HCT116 (cell line): ENCODE results near the gene ANKRD60. TPM values are rescaled to one million over a fixed set of nuclear protein-coding genes. Genes with fewer than 3 reads are reported as not detected.

Source experiments
- ATAC-seq: fragments of 200-7000 bp; cut with Tn5 transposase; 2 replicates; pipeline ENCODE4 v1.9.1; 2020; ENCODE audit warnings: mild to moderate bottlenecking, moderate library complexity
- BruUV-seq: library from RNA; stranded (reverse); fragments of 400-500 nt; replicated peaks from 2 replicates; lab custom pipeline; 2021; lab: Mats Ljungman, UMichigan
- CTCF ChIA-PET: fragments of 300-600 bp; sonication (Branson Sonifier 250); formaldehyde crosslinking; loops from one replicate; lab custom pipeline; 2021; ENCODE audit warnings: antibody characterized with exemption; lab: Charles Lee
- POLR2A ChIA-PET: fragments of 300-600, 350-600 bp; sonication (Branson Sonifier 250); formaldehyde crosslinking; loops from one replicate; lab custom pipeline; 2021; ENCODE audit warnings: antibody characterized with exemption; lab: Charles Lee
- RAD21 ChIA-PET, 2 experiments: fragments of 300-600 bp; sonication (Branson Sonifier 250); formaldehyde crosslinking; loops; one replicate each; lab custom pipeline; 2023; ENCODE audit warnings: low total read pairs in 2 of 2; ENCODE audit not compliant: uncharacterized antibody in 2 of 2, unreplicated experiment in 2 of 2, low non-redundant PET in 1 of 2; lab: Charles Lee
- DNase-seq: peaks from one replicate; pipeline ENCODE4 v3.0.0-alpha.2; 2010; ENCODE audit warnings: low read depth, low spot score
- H2AFZ ChIP-seq: fragments of 200-600 bp; shearing (Covaris generic), sonication (generic); 2 replicates; pipeline ENCODE4 v1.6.1; 2017; ENCODE audit warnings: low read depth, mixed run types, mixed read lengths, antibody characterized with exemption, low read length; ENCODE audit not compliant: poor library complexity, severe bottlenecking
- H3K27ac ChIP-seq: 2 replicates; pipeline ENCODE4 v1.5.1; 2012; ENCODE audit warnings: low read depth, low read length
- H3K27me3 ChIP-seq: fragments of 200-600 bp; sonication (generic); 2 replicates; pipeline ENCODE4 v1.6.1; 2016; ENCODE audit warnings: mixed run types, low read length, mixed read lengths; ENCODE audit not compliant: insufficient read depth
- H3K36me3 ChIP-seq, 2 experiments: fragments of 200-500 bp in 1 of 2; fragments of 200-600 bp in 1 of 2; sonication (Bioruptor generic) in 1 of 2; sonication (generic) in 1 of 2; 2 replicates each; pipeline versions ENCODE4 v1.5.1 to v1.6.1; 2014 to 2016; ENCODE audit warnings: low read length in 2 of 2, inconsistent platforms in 1 of 2, mixed read lengths in 1 of 2, mixed run types in 1 of 2; ENCODE audit not compliant: insufficient read depth in 2 of 2, control insufficient read depth in 1 of 2
- H3K4me1 ChIP-seq, 2 experiments: fragments of 200-600 bp in 1 of 2; sonication (generic) in 1 of 2; 2 replicates each; pipeline versions ENCODE4 v1.5.1 to v1.6.1; 2012 to 2017; ENCODE audit warnings: low read length in 2 of 2, inconsistent platforms in 1 of 2, mild to moderate bottlenecking in 1 of 2, mixed read lengths in 1 of 2, mixed run types in 1 of 2, moderate library complexity in 1 of 2; ENCODE audit not compliant: insufficient read depth in 2 of 2, control insufficient read depth in 1 of 2
- H3K4me2 ChIP-seq: fragments of 200-600 bp; sonication (generic); 2 replicates; pipeline ENCODE4 v1.6.1; 2017; ENCODE audit warnings: mixed run types, low read length, mixed read lengths
- H3K4me3 ChIP-seq, 2 experiments: fragments of 200-600 bp in 1 of 2; sonication (generic) in 1 of 2; replicated peaks in 1 of 2; 2 replicates each; pipeline ENCODE4 v1.5.1; 2011 to 2016; ENCODE audit warnings: low read length in 2 of 2, control low read depth in 1 of 2, low read depth in 1 of 2, mild to moderate bottlenecking in 1 of 2, mixed read lengths in 1 of 2, mixed run types in 1 of 2
- H3K79me2 ChIP-seq: fragments of 200-600 bp; sonication (generic); 2 replicates; pipeline ENCODE4 v1.6.1; 2017; ENCODE audit warnings: mild to moderate bottlenecking, mixed run types, low read length, moderate library complexity, mixed read lengths; ENCODE audit not compliant: insufficient read depth
- H3K9ac ChIP-seq: fragments of 200-600 bp; sonication (generic); 2 replicates; pipeline ENCODE4 v1.6.1; 2016; ENCODE audit warnings: low read length, mixed read lengths
- H3K9me2 ChIP-seq: fragments of 200-600 bp; sonication (generic), shearing (Covaris generic); 2 replicates; pipeline ENCODE4 v1.6.1; 2017; ENCODE audit warnings: mixed run types, mild to moderate bottlenecking, moderate library complexity; ENCODE audit not compliant: insufficient read depth
- H3K9me3 ChIP-seq, 2 experiments: fragments of 200-500 bp in 1 of 2; fragments of 200-600 bp in 1 of 2; sonication (Bioruptor generic) in 1 of 2; sonication (generic) in 1 of 2; 2 replicates each; pipeline ENCODE4 v1.6.1; 2014 to 2017; ENCODE audit warnings: low read length in 2 of 2, mixed read lengths in 2 of 2, inconsistent platforms in 1 of 2, low read depth in 1 of 2, mild to moderate bottlenecking in 1 of 2, mixed run types in 1 of 2, moderate library complexity in 1 of 2; ENCODE audit not compliant: control insufficient read depth in 1 of 2, insufficient read depth in 1 of 2
- H4K20me1 ChIP-seq: fragments of 200-600 bp; sonication (generic), shearing (Covaris generic); 2 replicates; pipeline ENCODE4 v1.6.1; 2017; ENCODE audit warnings: mixed run types, mild to moderate bottlenecking, moderate library complexity; ENCODE audit not compliant: insufficient read depth
- CBX3 ChIP-seq: IDR thresholded peaks from 2 replicates; pipeline ENCODE4 v1.6.1; 2012; ENCODE audit warnings: low read depth
- CEBPB ChIP-seq: IDR thresholded peaks from 2 replicates; pipeline ENCODE4 v1.6.1; 2012; ENCODE audit warnings: low read depth
- EGR1 ChIP-seq: IDR thresholded peaks from 2 replicates; pipeline ENCODE4 v1.6.1; 2012; ENCODE audit warnings: low read depth
- JUND ChIP-seq: IDR thresholded peaks from 2 replicates; pipeline ENCODE4 v1.6.1; 2012
- POLR2A ChIP-seq: IDR thresholded peaks from 2 replicates; pipeline ENCODE4 v1.7.0; 2011; ENCODE audit warnings: borderline replicate concordance; ENCODE audit not compliant: insufficient read depth, insufficient read length; ENCODE audit errors: extremely low read depth
- POLR2AphosphoS5 ChIP-seq: IDR thresholded peaks from 2 replicates; pipeline ENCODE4 v1.6.1; 2011; ENCODE audit warnings: mild to moderate bottlenecking, low read depth, low read length, moderate library complexity
- RAD21 ChIP-seq: IDR thresholded peaks from 2 replicates; pipeline ENCODE4 v1.6.1; 2012; ENCODE audit warnings: low read depth, mild to moderate bottlenecking
- SIN3A ChIP-seq: IDR thresholded peaks from 2 replicates; pipeline ENCODE4 v1.6.1; 2012; ENCODE audit warnings: low read depth
- SP1 ChIP-seq: IDR thresholded peaks from 2 replicates; pipeline ENCODE4 v1.6.1; 2012; ENCODE audit warnings: low read depth
- SRF ChIP-seq: IDR thresholded peaks from 2 replicates; pipeline ENCODE4 v1.6.1; 2012; ENCODE audit warnings: low read depth
- TCF7L2 ChIP-seq: IDR thresholded peaks from 2 replicates; pipeline ENCODE4 v1.7.0; 2011; ENCODE audit warnings: borderline replicate concordance, inconsistent platforms; ENCODE audit not compliant: insufficient read depth, insufficient read length; ENCODE audit errors: extremely low read depth
- YY1 ChIP-seq: IDR thresholded peaks from 2 replicates; pipeline ENCODE4 v1.6.1; 2011; ENCODE audit warnings: low read length, low read depth, moderate library complexity, mild to moderate bottlenecking; ENCODE audit not compliant: insufficient replicate concordance; ENCODE audit errors: extremely low read depth
- ZFX ChIP-seq: fragments of 450-650 bp; IDR thresholded peaks from 2 replicates; pipeline ENCODE4 v1.6.1; 2017
- intact Hi-C: fragments of 100-400 bp; cut with micrococcal nuclease; formaldehyde crosslinking; loops from 2 replicates; pipeline ENCODE4 v1.10.0; 2022
- total RNA-seq: library from RNA; stranded (reverse); gene quantifications from one replicate; pipeline ENCODE4 v1.2.1, GENCODE V29; 2021; ENCODE audit not compliant: unreplicated experiment
- TF ChIP-seq, protein P1 (sequence below): IDR thresholded peaks from 2 replicates; pipeline ENCODE4 v1.6.1; 2011; ENCODE audit warnings: mild to moderate bottlenecking, low read length, moderate library complexity; ENCODE audit not compliant: insufficient replicate concordance; ENCODE audit errors: extremely low read depth
- TF ChIP-seq, protein P2 (sequence below): IDR thresholded peaks from 2 replicates; pipeline ENCODE4 v1.6.1; 2012
- TF ChIP-seq, protein P3 (sequence below): IDR thresholded peaks from 2 replicates; pipeline ENCODE4 v1.6.1; 2012
- TF ChIP-seq, protein P4 (sequence below): IDR thresholded peaks from 2 replicates; pipeline ENCODE4 v1.6.1; 2012; ENCODE audit warnings: low read depth

The ANKRD60 gene
- total RNA-seq, 1 experiment from 2014 or later: not detected

DNA sequence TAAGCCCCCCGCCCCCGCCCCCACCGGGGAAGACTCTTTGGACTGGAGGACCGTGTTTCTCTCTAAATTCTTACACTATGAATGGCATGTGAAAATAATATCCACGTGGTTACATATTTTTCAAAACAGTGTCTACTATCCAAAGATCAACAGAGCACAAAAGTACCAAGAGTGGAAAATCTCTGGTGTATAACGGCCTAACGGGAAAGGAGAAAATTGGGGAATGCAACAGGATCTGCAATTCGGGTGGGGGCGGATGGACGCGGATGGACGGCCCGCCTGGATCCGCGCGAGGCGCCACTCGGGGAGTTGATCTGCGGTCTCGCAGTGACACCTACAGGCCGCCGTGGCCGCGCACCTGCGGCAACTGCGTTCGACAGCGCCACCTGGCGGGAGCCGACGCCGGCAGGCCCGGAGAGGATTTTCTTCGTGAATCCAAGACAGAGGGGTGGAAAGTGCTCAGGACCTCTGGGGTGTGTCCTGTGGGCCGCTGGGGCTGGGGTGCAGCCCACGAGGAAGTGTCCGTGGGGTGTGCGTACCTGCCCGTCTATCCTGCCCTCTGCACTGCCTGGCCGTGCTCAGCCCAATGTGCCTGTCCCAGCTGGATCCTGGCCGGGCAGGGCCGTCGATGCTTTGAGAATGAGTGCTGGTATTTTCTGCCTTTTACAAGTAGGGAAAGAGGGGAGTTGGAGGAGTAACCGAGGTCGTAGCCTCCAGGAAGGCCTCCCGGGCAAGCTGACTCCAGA lies 18.6 kb downstream of the ANKRD60 start (continued):
- TF ChIP-seq, protein P1, sequence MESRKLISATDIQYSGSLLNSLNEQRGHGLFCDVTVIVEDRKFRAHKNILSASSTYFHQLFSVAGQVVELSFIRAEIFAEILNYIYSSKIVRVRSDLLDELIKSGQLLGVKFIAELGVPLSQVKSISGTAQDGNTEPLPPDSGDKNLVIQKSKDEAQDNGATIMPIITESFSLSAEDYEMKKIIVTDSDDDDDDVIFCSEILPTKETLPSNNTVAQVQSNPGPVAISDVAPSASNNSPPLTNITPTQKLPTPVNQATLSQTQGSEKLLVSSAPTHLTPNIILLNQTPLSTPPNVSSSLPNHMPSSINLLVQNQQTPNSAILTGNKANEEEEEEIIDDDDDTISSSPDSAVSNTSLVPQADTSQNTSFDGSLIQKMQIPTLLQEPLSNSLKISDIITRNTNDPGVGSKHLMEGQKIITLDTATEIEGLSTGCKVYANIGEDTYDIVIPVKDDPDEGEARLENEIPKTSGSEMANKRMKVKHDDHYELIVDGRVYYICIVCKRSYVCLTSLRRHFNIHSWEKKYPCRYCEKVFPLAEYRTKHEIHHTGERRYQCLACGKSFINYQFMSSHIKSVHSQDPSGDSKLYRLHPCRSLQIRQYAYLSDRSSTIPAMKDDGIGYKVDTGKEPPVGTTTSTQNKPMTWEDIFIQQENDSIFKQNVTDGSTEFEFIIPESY: no peak
- no peak for TF ChIP-seq JUND

DNA sequence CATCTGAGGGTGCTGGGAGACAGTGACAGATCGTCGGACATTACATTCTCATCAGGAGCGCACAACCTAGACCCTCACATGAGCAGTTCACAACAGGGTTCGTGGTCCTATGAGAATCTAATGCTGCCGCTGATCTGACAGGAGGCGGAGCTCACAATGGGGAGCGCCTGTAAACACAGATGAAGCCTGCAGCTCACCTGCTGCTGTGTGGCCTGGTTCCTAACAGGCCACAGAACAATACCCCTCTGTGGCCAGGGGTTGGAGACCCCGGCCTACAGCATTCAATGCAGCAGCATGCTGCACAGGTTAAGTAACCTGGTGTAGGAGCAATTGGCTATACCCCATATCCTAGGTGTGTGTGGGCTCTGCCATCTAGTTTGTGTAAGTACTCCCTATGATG lies 19.5 kb downstream of the ANKRD60 start:
- H2AFZ ChIP-seq: no peak overlapping the region
- intact Hi-C loops: loop anchor here (1.0 to 10.0 kb wide), 2 partner anchors 584 to 612 kb away; partner anchors contain the start of gene ZBP1
- no peak for DNase-seq
- TF ChIP-seq RAD21: no peak
- TF ChIP-seq SIN3A: no peak
- no peak for TF ChIP-seq POLR2AphosphoS5
- TF ChIP-seq SP1: no peak
- TF ChIP-seq, protein P2, sequence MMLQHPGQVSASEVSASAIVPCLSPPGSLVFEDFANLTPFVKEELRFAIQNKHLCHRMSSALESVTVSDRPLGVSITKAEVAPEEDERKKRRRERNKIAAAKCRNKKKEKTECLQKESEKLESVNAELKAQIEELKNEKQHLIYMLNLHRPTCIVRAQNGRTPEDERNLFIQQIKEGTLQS: no peak
- TF ChIP-seq, protein P1: no peak
- TF ChIP-seq, protein P3, sequence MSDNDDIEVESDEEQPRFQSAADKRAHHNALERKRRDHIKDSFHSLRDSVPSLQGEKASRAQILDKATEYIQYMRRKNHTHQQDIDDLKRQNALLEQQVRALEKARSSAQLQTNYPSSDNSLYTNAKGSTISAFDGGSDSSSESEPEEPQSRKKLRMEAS: no peak
- no peak for TF ChIP-seq CBX3
- TF ChIP-seq YY1: no peak
- TF ChIP-seq TCF7L2: no peak
- TF ChIP-seq POLR2A: no peak
- TF ChIP-seq JUND: no peak
- no peak for TF ChIP-seq SRF
- no peak for TF ChIP-seq EGR1
- TF ChIP-seq, protein P4, sequence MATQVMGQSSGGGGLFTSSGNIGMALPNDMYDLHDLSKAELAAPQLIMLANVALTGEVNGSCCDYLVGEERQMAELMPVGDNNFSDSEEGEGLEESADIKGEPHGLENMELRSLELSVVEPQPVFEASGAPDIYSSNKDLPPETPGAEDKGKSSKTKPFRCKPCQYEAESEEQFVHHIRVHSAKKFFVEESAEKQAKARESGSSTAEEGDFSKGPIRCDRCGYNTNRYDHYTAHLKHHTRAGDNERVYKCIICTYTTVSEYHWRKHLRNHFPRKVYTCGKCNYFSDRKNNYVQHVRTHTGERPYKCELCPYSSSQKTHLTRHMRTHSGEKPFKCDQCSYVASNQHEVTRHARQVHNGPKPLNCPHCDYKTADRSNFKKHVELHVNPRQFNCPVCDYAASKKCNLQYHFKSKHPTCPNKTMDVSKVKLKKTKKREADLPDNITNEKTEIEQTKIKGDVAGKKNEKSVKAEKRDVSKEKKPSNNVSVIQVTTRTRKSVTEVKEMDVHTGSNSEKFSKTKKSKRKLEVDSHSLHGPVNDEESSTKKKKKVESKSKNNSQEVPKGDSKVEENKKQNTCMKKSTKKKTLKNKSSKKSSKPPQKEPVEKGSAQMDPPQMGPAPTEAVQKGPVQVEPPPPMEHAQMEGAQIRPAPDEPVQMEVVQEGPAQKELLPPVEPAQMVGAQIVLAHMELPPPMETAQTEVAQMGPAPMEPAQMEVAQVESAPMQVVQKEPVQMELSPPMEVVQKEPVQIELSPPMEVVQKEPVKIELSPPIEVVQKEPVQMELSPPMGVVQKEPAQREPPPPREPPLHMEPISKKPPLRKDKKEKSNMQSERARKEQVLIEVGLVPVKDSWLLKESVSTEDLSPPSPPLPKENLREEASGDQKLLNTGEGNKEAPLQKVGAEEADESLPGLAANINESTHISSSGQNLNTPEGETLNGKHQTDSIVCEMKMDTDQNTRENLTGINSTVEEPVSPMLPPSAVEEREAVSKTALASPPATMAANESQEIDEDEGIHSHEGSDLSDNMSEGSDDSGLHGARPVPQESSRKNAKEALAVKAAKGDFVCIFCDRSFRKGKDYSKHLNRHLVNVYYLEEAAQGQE: no peak
- no peak for TF ChIP-seq CEBPB
- no peak for TF ChIP-seq ZFX
- TF ChIP-seq, all 23 proteins: peak for 0
- Histone ChIP-seq H4K20me1 (no peaks in the 10 kb centered on the region), H3K9me2 (no peaks in the 10 kb centered on the region), H3K9ac (no peak overlapping the region), H3K79me2 (no peaks in the 10 kb centered on the region), H3K4me2 (no peak overlapping the region), H3K36me3 (no peaks in the 10 kb centered on the region), H3K9me3 (no peaks in the 10 kb centered on the region), H3K4me1 (no peaks in the 10 kb centered on the region), H3K27me3 (no peaks in the 10 kb centered on the region; the same call in 1 of the 2 replicates), H3K4me3 (no peak overlapping the region), H3K27ac (no peak overlapping the region)
- CTCF ChIA-PET: interaction anchor here (0.8 to 1.2 kb wide), 2 partner anchors 15 to 586 kb away, joined by 3 to 4 read pairs; no protein-coding TSS in a partner anchor
- RAD21 ChIA-PET: no interaction called here
- no peak for ATAC-seq
- POLR2A ChIA-PET: no interaction called here
- no TSS peak for BruUV-seq
